ENCODE measurements around the gene CRTAC1.
"Not testable (repeated sequence)": the region's sequence is repeated elsewhere in the genome, so short reads cannot be mapped to it uniquely, and the experiment has no call there.

CRTAC1 gene

DNA sequence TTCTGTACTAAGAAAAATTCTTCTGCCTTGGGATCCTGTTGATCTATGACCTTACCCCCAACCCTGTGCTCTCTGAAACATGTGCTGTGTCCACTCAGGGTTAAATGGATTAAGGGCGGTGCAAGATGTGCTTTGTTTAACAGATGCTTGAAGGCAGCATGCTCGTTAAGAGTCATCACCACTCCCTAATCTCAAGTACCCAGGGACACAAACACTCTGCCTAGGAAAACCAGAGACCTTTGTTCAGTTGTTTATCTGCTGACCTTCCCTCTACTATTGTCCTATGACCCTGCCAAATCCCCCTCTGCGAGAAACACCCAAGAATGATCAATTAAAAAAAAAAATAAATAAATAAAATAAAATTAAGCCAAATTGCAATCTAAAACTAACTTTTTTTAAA is 188.3 kb downstream of the CRTAC1 start:
- not testable (repeated sequence) for DNase-seq (ENCODE audit: low read depth)

- DNase-seq (ENCODE audit: low read depth): not testable (repeated sequence)
These were observed 189.3 kb downstream of the CRTAC1 start for GRCh38 chr10:97841166-97841565.

DNA sequence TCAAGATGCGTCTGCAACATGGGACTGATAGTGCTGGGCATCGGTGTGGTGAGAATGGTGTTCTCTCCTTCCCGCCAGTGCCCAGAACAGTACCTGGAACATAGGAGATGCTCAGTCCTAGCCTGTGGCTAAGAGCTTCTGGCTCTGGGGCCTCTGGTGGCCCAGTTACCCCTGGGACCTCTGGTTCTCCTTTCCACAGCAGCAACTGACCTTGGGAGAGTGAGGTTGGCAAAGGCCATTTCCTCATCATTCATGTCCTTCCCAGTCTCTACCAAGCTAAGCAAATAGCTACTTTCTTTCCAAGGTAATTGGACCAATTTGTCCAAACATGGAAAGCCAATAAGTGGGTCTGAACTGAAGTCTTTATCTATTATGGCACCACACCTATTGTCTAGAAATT is 192.3 kb downstream of the CRTAC1 start:
- no peak for DNase-seq (ENCODE audit: low read depth)

- DNase-seq (ENCODE audit: low read depth): no peak
These were observed 194.0 kb downstream of the CRTAC1 start for GRCh38 chr10:97836446-97836845.

- no peak for DNase-seq (ENCODE audit: low read depth)
These were observed 199.2 kb downstream of the CRTAC1 start for GRCh38 chr10:97831259-97831658.

GRCh38 chr10:97830064-97830463 is 200.4 kb downstream of the CRTAC1 start:
- DNase-seq (ENCODE audit: low read depth): no peak

- DNase-seq (ENCODE audit: low read depth): no peak
These were observed 201.7 kb downstream of the CRTAC1 start for GRCh38 chr10:97828721-97829120.

DNA sequence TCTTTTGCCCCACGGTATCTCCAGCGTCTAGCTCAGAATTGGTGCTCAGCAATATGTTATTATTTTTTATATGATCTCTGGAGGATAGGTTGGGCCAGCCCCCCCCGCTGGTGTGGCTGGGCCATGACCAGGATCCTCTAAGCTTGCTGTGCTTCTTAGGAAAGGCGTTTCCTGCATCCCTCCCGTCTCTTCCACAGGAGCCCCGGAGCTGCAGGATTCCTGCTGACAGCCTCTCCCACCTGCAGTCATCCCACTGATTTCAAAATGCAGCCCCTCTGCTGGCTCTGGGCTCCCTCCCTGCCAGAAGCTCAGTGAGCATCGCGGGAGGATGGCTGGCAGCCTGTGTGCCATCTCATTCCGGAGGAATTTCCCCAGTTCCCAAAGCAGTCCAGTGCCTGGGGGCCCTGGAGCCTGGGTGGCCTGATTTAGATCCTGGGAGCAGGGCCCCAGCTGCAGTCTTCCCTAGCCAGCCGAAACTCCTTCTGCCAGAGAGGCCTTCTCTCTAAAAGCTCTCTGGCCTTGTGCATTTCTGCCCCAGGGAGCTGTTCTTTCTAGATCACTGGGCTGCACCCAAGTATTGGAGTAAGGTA is 202.6 kb downstream of the CRTAC1 start:
- DNase-seq (ENCODE audit: low read depth): no peak

- DNase-seq (ENCODE audit: low read depth): no peak
These were observed 203.5 kb downstream of the CRTAC1 start for GRCh38 chr10:97826892-97827291.

GRCh38 chr10:97825020-97825760 is 205.2 kb downstream of the CRTAC1 start:
- DNase-seq (ENCODE audit: low read depth): no peak

- no peak for DNase-seq (ENCODE audit: low read depth)
These were observed 206.7 kb downstream of the CRTAC1 start for GRCh38 chr10:97823734-97824133.

- DNase-seq (ENCODE audit: low read depth): no peak
These were observed 208.1 kb downstream of the CRTAC1 start for GRCh38 chr10:97822261-97822687.

- peak; percentile 40 for DNase-seq (ENCODE audit: low read depth)
These were observed 208.9 kb downstream of the CRTAC1 start for GRCh38 chr10:97821308-97822038.

DNA sequence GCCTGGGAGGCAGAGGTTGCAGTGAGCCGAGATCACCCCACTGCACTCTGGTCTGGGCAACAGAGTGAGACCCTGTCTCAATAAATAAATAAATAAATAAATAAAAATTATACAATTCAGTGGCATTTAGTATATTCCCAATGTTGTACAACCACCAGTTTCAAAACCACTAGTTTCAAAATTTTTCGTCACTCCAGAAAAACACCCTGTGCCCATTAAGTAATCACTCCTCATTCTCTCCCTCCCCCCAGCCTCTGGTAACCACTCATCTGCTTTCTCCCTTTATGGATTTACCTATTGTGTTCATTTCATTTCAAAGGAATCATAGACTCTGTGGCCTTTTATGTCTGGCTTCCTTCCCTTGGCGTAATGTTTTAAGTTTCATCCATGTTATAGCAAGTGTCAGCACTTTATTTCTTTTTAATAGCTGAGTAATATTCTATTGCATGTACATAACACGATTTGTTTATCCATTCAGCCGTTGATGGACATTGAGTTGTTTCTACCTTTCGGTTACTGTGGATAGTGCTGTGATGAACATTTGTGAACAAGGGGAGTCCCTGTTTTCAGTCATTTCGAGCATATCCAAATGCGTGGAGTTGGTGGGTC is 210.2 kb downstream of the CRTAC1 start:
- DNase-seq (ENCODE audit: low read depth): no peak

DNA sequence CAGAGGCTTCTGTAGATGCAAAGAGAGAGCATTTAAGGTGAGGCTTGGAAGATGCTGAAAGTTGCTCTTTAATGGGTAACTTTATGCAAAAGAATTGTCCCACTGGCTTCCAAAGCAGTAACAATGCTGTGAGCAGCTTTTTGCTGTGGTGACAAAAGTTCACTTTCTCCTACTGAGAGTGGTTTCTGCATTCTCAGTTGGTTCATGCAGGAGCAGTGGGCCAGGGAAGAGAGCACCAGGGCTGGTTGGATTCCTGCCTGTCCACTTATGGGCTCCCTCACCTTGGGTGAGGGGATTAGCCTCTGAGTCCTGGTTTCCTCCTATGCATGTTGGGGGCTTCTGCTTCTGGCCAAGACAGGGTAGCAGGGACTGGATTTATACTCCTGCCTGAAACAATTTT is 211.8 kb downstream of the CRTAC1 start:
- no peak for DNase-seq (ENCODE audit: low read depth)

- no peak for DNase-seq (ENCODE audit: low read depth)
These were observed 213.8 kb downstream of the CRTAC1 start for GRCh38 chr10:97816609-97817008.

All from amniotic epithelial cell (primary cell).